GM19023 (cell line): Measurements from ENCODE around the gene TRPM6.
"Not testable (repeated sequence)": the region's sequence is repeated elsewhere in the genome, so short reads cannot be mapped to it uniquely, and the experiment has no call there.

Experiments
- ATAC-seq: cut with Tn5 transposase; IDR thresholded peaks from one replicate; pipeline ENCODE4 v1.9.1; 2021; ENCODE audit warnings: mild to moderate bottlenecking, moderate library complexity; ENCODE audit not compliant: unreplicated experiment

Gene TRPM6

GRCh38 chr9:74858751-74859414 is 28.8 kb downstream of the TRPM6 start:
- ATAC-seq = no peak

- ATAC-seq = no peak
These were observed 30.7 kb downstream of the TRPM6 start for GRCh38 chr9:74856989-74857388.

GRCh38 chr9:74855072-74855471 is 32.6 kb downstream of the TRPM6 start:
- no peak for ATAC-seq

- ATAC-seq = not testable (repeated sequence)
These were observed 34.7 kb downstream of the TRPM6 start for GRCh38 chr9:74853024-74853423.

- no peak for ATAC-seq
These were observed 39.6 kb downstream of the TRPM6 start for GRCh38 chr9:74848153-74848525.

- ATAC-seq = no peak
These were observed 40.1 kb downstream of the TRPM6 start for GRCh38 chr9:74847478-74848152.

- no peak for ATAC-seq
These were observed 41.0 kb downstream of the TRPM6 start for GRCh38 chr9:74846766-74847165.

GRCh38 chr9:74838351-74838750 is 49.4 kb downstream of the TRPM6 start:
- ATAC-seq = no peak

GRCh38 chr9:74824654-74825053 is 63.1 kb downstream of the TRPM6 start:
- ATAC-seq = no peak

GRCh38 chr9:74821636-74822035 is 66.1 kb downstream of the TRPM6 start:
- no peak for ATAC-seq

- ATAC-seq = no peak
These were observed 69.9 kb downstream of the TRPM6 start for GRCh38 chr9:74817816-74818215.

- ATAC-seq = no peak
These were observed 70.4 kb downstream of the TRPM6 start for GRCh38 chr9:74817281-74817810.

- ATAC-seq = no peak
These were observed 77.5 kb downstream of the TRPM6 start for GRCh38 chr9:74810200-74810599.

- no peak for ATAC-seq
These were observed 83.7 kb downstream of the TRPM6 start for GRCh38 chr9:74804018-74804385.

GRCh38 chr9:74803376-74804017 is 84.2 kb downstream of the TRPM6 start:
- no peak for ATAC-seq

GRCh38 chr9:74800226-74800625 is 87.5 kb downstream of the TRPM6 start:
- ATAC-seq = no peak

- ATAC-seq = no peak
These were observed 91.9 kb downstream of the TRPM6 start for GRCh38 chr9:74795803-74796202.

GRCh38 chr9:74795081-74795480 is 92.6 kb downstream of the TRPM6 start:
- no peak for ATAC-seq

- no peak for ATAC-seq
These were observed 103.2 kb downstream of the TRPM6 start for GRCh38 chr9:74784506-74784905.

GRCh38 chr9:74783408-74783807 is 104.3 kb downstream of the TRPM6 start:
- no peak for ATAC-seq

- no peak for ATAC-seq
These were observed 110.4 kb downstream of the TRPM6 start for GRCh38 chr9:74777136-74777879.
